ENCODE data around the gene SCML2. TPM values are rescaled to one million over a fixed set of nuclear protein-coding genes. Genes with fewer than 3 reads are reported as not detected.
"Not testable (repeated sequence)": the region's sequence is repeated elsewhere in the genome, so short reads cannot be mapped to it uniquely, and the experiment has no call there.

Gene SCML2
- total and polyA plus RNA-seq, 12 donors, result 1.6 to 24.5 (median 5.8) TPM

DNA sequence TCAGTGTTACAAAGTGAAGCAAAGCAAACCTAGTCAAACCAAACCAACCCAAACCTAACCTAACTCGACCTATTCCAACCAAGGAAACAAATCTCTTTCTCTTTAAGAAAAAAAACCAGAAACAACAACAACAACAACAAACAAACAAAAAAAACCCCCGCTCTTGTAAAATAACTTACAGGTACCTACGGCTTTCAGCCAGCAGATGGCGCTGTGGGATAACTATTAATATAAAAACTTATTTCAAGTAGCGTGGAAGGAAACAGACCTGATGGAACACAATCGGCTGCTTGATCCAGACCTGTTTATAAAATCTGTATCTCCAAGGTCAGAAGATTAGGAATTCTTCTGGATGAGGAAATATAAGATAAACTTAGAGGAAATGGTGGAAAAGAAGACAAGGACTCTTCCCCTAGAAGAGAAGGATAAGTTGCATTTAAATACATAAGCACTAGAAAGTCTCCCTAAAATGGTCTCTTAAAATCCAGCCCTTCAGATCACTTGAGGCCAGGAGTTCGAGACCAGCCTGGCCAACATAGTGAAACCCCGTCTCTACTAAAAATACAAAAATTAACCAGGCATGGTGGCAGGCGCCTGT lies 36.6 kb upstream of the SCML2 start:
- H3K4me3 ChIP-seq, result no peak overlapping the region
- WGBS, 4 donors, result 15 to 25% (median 20%) methylated on average over 9 of the region's 9 CpGs
- TF ChIP-seq, protein P1, sequence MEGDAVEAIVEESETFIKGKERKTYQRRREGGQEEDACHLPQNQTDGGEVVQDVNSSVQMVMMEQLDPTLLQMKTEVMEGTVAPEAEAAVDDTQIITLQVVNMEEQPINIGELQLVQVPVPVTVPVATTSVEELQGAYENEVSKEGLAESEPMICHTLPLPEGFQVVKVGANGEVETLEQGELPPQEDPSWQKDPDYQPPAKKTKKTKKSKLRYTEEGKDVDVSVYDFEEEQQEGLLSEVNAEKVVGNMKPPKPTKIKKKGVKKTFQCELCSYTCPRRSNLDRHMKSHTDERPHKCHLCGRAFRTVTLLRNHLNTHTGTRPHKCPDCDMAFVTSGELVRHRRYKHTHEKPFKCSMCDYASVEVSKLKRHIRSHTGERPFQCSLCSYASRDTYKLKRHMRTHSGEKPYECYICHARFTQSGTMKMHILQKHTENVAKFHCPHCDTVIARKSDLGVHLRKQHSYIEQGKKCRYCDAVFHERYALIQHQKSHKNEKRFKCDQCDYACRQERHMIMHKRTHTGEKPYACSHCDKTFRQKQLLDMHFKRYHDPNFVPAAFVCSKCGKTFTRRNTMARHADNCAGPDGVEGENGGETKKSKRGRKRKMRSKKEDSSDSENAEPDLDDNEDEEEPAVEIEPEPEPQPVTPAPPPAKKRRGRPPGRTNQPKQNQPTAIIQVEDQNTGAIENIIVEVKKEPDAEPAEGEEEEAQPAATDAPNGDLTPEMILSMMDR (IDR thresholded peaks at IDR 0.05), result peak; percentile 68 to 88 (median 78)
- TF ChIP-seq POLR2A (IDR thresholded peaks at IDR 0.05), result no peak
- no peaks in the 10 kb centered on the region for H3K9me3 ChIP-seq (replicated peaks in 1 of 3)
- no peaks in the 10 kb centered on the region for H3K4me1 ChIP-seq (replicated peaks in 1 of 2)
- H3K27me3 ChIP-seq, result peaks cover 5% of the 10 kb centered on the region
- H3K36me3 ChIP-seq (replicated peaks in 1 of 2), result no peaks in the 10 kb centered on the region
- intact Hi-C loops (cut with DNase I), result loop anchor here in 1 of 2 donors (10.0 kb wide), 2 partner anchors 504 to 944 kb away; no protein-coding TSS in a partner anchor
- peak; percentile 41 to 86 (median 71) for DNase-seq
- no peak overlapping the region for H3K27ac ChIP-seq

DNA sequence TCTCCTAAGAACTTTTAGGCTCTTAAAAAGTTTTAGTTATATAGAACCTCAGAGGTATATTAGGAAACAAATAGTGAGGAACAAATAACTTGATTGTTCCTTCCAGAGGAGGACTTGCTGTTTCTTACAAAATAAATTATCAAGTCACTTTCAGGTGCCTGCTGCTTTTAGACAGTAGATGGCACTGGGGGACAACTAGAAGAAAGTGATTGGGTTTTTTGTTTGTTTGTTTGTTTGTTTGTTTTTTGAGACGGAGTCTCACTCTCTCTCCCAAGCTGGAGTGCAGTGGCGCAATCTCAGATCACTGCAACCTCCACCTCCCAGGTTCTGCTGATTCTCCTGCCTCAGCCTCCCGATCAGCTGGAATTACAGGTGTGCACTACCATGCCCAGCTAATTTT lies 35.5 kb upstream of the SCML2 start:
- Histone ChIP-seq H3K36me3 (replicated peaks in 1 of 2) (no peaks in the 10 kb centered on the region), H3K4me3 (no peak overlapping the region), H3K4me1 (replicated peaks in 1 of 2) (no peaks in the 10 kb centered on the region), H3K27ac (no peak overlapping the region), H3K27me3 (peaks cover 5% of the 10 kb centered on the region), H3K9me3 (replicated peaks in 1 of 3) (no peaks in the 10 kb centered on the region)
- intact Hi-C loops (cut with DNase I), result loop anchor here in 1 of 2 donors (10.0 kb wide), 2 partner anchors 505 to 945 kb away; no protein-coding TSS in a partner anchor
- WGBS, 4 donors, result 51 to 71% (median 64%) methylated on average over 3 of the region's 3 CpGs
- no peak for TF ChIP-seq POLR2A (IDR thresholded peaks at IDR 0.05)
- TF ChIP-seq, protein P1 (IDR thresholded peaks at IDR 0.05), result no peak
- DNase-seq, result no peak

DNA sequence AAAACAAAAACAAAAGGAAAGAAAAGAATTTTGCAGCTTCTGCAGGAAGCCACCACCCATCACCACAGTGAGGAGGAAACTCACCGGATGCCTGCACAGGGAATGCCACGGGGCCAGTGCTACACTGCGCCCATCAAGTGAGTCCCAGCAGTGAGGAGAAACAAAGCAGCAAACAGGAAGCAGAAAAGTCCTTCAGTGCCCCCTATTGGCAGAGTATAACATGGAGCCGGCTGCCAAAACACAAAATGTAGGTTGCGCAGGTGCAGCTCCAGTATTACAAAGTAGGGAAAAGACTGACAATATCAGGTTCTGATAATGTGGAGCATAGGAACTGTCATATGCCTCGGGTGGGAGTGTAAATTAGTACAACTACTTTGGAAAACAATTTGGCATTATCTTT lies 23.3 kb upstream of the SCML2 start:
- no peak overlapping the region for H3K4me3 ChIP-seq
- no peak for TF ChIP-seq POLR2A (IDR thresholded peaks at IDR 0.05)
- TF ChIP-seq, protein P1 (IDR thresholded peaks at IDR 0.05), result peak; percentile 27 to 58 (median 48)
- H3K9me3 ChIP-seq (replicated peaks in 1 of 3), result no peaks in the 10 kb centered on the region
- intact Hi-C loops (cut with DNase I), result no loop called here
- WGBS, 4 donors, result 0 to 37% (median 20%) methylated on average over 3 to 6 of the region's 6 CpGs
- H3K4me1 ChIP-seq (replicated peaks in 1 of 2), result no peaks in the 10 kb centered on the region
- no peaks in the 10 kb centered on the region for H3K36me3 ChIP-seq (replicated peaks in 1 of 2)
- H3K27ac ChIP-seq, result no peak overlapping the region
- H3K27me3 ChIP-seq, result peaks cover 3% of the 10 kb centered on the region
- peak; percentile 22 to 57 (median 35) for DNase-seq

DNA sequence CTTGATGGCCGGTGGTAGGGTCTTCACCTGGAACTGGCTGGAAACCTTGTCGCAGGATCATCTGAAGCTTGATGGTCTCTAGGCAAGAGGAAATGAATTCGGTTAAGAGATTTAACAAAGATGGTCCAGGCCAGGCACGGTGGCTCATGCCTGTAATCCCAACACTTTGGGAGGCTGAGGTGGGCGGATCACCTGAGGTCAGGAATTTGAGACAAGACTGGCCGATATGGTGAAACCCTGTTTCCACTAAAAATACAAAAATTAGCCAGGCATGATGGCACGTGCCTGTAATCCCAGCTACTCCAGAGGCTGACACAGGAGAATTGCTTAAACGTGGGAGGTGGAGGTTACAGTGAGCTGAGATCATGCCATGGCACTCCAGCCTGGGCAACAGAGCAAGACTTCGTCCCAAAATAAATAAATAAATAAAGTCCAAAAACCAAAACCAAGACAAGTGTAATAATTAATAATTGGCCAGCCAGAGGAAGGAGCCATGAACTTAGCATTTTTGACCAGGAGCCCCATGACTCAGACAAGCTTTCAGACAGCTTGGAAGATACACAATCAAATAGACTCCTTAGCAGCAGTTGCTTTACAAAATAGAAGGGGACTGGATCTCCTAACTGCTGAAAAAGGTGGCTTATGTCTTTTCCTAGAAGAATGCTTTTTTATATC lies 20.8 kb upstream of the SCML2 start:
- H3K27me3 ChIP-seq; H3K27ac ChIP-seq; H3K4me3 ChIP-seq; H3K4me1 ChIP-seq (replicated peaks in 1 of 2); H3K9me3 ChIP-seq (replicated peaks in 1 of 3); intact Hi-C loops (cut with DNase I); H3K36me3 ChIP-seq (replicated peaks in 1 of 2): not testable (repeated sequence)
- DNase-seq, result peak in 1 of 7 donors; percentile 5
- WGBS, 4 donors, result 71 to 86% (median 81%) methylated on average over 8 to 9 of the region's 9 CpGs

DNA sequence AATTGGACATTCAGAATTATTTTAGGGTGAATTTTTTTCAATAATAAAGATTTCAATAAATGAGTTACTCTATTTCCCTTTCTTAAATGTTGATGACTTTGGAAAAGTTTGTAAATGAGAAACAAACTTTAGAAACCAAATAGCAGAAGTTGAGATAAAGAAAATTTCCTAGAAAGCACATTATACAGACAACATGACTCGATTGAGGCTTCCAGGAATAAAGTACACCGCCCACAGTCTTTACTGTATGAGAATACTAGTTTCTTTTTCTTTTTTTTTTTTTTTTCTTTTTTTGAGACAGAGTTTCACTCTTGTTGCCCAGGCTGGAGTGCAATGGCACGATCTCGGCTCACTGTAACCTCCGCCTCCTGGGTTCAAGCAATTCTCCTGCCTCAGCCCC lies 14.6 kb upstream of the SCML2 start:
- H3K27me3 ChIP-seq; DNase-seq; intact Hi-C loops (cut with DNase I); H3K36me3 ChIP-seq (replicated peaks in 1 of 2); H3K4me1 ChIP-seq (replicated peaks in 1 of 2); H3K4me3 ChIP-seq; H3K27ac ChIP-seq; H3K9me3 ChIP-seq (replicated peaks in 1 of 3): not testable (repeated sequence)
- 71 to 79% (median 76%) methylated on average over 5 of the region's 5 CpGs for WGBS, 4 donors
